ENCODE measurements around the gene ADGRF4. TPM values are rescaled to one million over a fixed set of nuclear protein-coding genes. Genes with fewer than 3 reads are reported as not detected.

The ADGRF4 gene
- total and polyA plus RNA-seq, 2 experiments from 2014 or later, result 4.2 to 7.5 TPM

GRCh38 chr6:47678739-47679138, 19.6 kb upstream of the ADGRF4 start:
- no peak for TF ChIP-seq EZH2phosphoT487 (IDR thresholded peaks at IDR 0.05; ENCODE audit: low read depth, severe bottlenecking, unreplicated experiment)
- no peak for TF ChIP-seq EZH2 (IDR thresholded peaks at IDR 0.05; ENCODE audit: borderline replicate concordance)
- TF ChIP-seq, protein P1, sequence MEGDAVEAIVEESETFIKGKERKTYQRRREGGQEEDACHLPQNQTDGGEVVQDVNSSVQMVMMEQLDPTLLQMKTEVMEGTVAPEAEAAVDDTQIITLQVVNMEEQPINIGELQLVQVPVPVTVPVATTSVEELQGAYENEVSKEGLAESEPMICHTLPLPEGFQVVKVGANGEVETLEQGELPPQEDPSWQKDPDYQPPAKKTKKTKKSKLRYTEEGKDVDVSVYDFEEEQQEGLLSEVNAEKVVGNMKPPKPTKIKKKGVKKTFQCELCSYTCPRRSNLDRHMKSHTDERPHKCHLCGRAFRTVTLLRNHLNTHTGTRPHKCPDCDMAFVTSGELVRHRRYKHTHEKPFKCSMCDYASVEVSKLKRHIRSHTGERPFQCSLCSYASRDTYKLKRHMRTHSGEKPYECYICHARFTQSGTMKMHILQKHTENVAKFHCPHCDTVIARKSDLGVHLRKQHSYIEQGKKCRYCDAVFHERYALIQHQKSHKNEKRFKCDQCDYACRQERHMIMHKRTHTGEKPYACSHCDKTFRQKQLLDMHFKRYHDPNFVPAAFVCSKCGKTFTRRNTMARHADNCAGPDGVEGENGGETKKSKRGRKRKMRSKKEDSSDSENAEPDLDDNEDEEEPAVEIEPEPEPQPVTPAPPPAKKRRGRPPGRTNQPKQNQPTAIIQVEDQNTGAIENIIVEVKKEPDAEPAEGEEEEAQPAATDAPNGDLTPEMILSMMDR (IDR thresholded peaks at IDR 0.05; ENCODE audit: poor library complexity), result no peak
- H3K27ac ChIP-seq, result no peak overlapping the region
- no peaks in the 10 kb centered on the region for H3K79me2 ChIP-seq
- H3K4me1 ChIP-seq (ENCODE audit: insufficient read depth), result no peaks in the 10 kb centered on the region
- H3K4me3 ChIP-seq, result no peak overlapping the region
- no peak overlapping the region for H2AFZ ChIP-seq
- H3K9me3 ChIP-seq (ENCODE audit: low read depth), result no peaks in the 10 kb centered on the region
- no peaks in the 10 kb centered on the region for H3K9me2 ChIP-seq (replicated peaks; ENCODE audit: insufficient read depth)
- no peaks in the 10 kb centered on the region for H3K27me3 ChIP-seq
- whole genome bisulfite sequencing (ENCODE audit: low lambda C conversion rate, missing lambda C conversion rate), result 92% methylated on average over 1 of the region's 1 CpG
- no peaks in the 10 kb centered on the region for H4K20me1 ChIP-seq (ENCODE audit: insufficient read depth, poor library complexity, severe bottlenecking)
- no peak overlapping the region for H3K4me2 ChIP-seq
- no peak for DNase-seq (ENCODE audit: low spot score)
- no peaks in the 10 kb centered on the region for H3K36me3 ChIP-seq (replicated peaks; ENCODE audit: insufficient read depth, low read depth)

DNA sequence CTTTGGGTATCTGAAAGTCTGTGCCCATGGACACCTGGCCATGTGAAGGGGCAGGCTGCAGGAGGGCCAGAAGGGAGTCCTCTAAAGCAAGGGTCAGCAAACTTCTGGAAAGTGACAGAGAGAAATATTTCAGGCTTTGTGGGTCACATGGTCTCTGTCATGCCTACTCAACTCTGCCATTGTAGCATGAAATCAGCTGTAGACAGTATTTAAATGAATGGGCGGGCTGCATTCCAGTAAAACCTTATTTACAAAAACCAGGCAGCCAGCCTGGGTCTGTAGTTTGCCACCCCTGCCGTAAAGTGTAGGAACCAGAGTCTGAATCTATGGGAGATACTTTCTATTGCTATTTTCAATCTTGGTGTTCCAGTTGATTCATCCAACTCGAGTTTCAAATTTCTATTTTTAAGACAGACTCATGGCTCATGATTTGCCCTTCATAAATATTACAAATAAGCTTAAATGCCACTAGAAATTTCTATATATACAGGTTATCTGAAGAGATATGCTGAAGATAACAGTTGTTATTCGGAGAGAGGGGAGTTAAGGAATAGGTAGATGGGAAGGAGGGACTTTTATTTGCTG, 19.0 kb upstream of the ADGRF4 start:
- Histone ChIP-seq H2AFZ (no peak overlapping the region), H3K79me2 (no peaks in the 10 kb centered on the region), H3K4me2 (no peak overlapping the region), H3K27ac (no peak overlapping the region), H3K27me3 (no peaks in the 10 kb centered on the region), H3K4me1 (ENCODE audit: insufficient read depth) (no peaks in the 10 kb centered on the region), H3K9me2 (replicated peaks; ENCODE audit: insufficient read depth) (no peaks in the 10 kb centered on the region), H4K20me1 (ENCODE audit: insufficient read depth, poor library complexity, severe bottlenecking) (no peaks in the 10 kb centered on the region), H3K36me3 (replicated peaks; ENCODE audit: insufficient read depth, low read depth) (no peaks in the 10 kb centered on the region), H3K4me3 (no peak overlapping the region), H3K9me3 (ENCODE audit: low read depth) (no peaks in the 10 kb centered on the region)
- WGBS (ENCODE audit: low lambda C conversion rate, missing lambda C conversion rate), result 77% methylated on average over 4 of the region's 4 CpGs
- DNase-seq (ENCODE audit: low spot score), result no peak
- TF ChIP-seq EZH2phosphoT487 (IDR thresholded peaks at IDR 0.05; ENCODE audit: low read depth, severe bottlenecking, unreplicated experiment) (no peak), EZH2 (IDR thresholded peaks at IDR 0.05; ENCODE audit: borderline replicate concordance) (no peak)
- TF ChIP-seq, protein P1 (IDR thresholded peaks at IDR 0.05; ENCODE audit: poor library complexity), result no peak

- H3K9me3 ChIP-seq (ENCODE audit: low read depth), result no peaks in the 10 kb centered on the region
- no peaks in the 10 kb centered on the region for H3K4me1 ChIP-seq (ENCODE audit: insufficient read depth)
- no peak overlapping the region for H2AFZ ChIP-seq
- no peaks in the 10 kb centered on the region for H3K79me2 ChIP-seq
- no peak overlapping the region for H3K4me2 ChIP-seq
- no peaks in the 10 kb centered on the region for H3K27me3 ChIP-seq
- 64% methylated on average over 2 of the region's 2 CpGs for WGBS (ENCODE audit: low lambda C conversion rate, missing lambda C conversion rate)
- no peak overlapping the region for H3K27ac ChIP-seq
- DNase-seq (ENCODE audit: low spot score), result peak; percentile 24
- H3K4me3 ChIP-seq, result no peak overlapping the region
- H4K20me1 ChIP-seq (ENCODE audit: insufficient read depth, poor library complexity, severe bottlenecking), result no peaks in the 10 kb centered on the region
- no peak for TF ChIP-seq EZH2 (IDR thresholded peaks at IDR 0.05; ENCODE audit: borderline replicate concordance)
- TF ChIP-seq, protein P1 (IDR thresholded peaks at IDR 0.05; ENCODE audit: poor library complexity), result no peak
- no peak for TF ChIP-seq EZH2phosphoT487 (IDR thresholded peaks at IDR 0.05; ENCODE audit: low read depth, severe bottlenecking, unreplicated experiment)
- H3K9me2 ChIP-seq (replicated peaks; ENCODE audit: insufficient read depth), result no peaks in the 10 kb centered on the region
- H3K36me3 ChIP-seq (replicated peaks; ENCODE audit: insufficient read depth, low read depth), result no peaks in the 10 kb centered on the region
These were observed 18.3 kb upstream of the ADGRF4 start for GRCh38 chr6:47680051-47680450.
